ENCODE data around the gene ENPP6. TPM values are rescaled to one million over a fixed set of nuclear protein-coding genes. Genes with fewer than 3 reads are reported as not detected.

ENPP6 gene
- total RNA-seq: not detected in 2 replicates

DNA sequence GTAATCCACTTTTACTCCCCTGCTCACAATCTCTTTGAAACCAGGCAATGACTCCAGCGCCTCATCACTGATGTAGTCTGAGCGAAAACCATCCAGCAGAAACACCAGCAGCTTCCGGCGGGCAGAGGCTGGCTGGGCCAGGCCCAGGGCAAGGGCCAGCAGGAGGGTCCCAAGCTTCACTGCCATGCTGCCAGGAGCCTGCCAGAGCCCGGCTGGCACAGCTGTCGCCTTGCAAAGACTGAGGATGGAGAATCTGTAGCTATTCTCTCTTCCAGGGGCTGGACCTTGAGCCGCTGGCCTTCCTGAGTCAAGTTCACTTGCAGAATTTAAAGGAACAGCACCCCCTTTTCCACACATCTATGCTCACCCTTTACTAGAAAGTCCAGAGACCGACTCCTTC, at the start of gene ENPP6:
TSS of gene ENPP6 (minus strand) at position 240 of the 400 bp plus-strand sequence. CDS start at position 186, 54 bp downstream.
- TF ChIP-seq, protein P1, sequence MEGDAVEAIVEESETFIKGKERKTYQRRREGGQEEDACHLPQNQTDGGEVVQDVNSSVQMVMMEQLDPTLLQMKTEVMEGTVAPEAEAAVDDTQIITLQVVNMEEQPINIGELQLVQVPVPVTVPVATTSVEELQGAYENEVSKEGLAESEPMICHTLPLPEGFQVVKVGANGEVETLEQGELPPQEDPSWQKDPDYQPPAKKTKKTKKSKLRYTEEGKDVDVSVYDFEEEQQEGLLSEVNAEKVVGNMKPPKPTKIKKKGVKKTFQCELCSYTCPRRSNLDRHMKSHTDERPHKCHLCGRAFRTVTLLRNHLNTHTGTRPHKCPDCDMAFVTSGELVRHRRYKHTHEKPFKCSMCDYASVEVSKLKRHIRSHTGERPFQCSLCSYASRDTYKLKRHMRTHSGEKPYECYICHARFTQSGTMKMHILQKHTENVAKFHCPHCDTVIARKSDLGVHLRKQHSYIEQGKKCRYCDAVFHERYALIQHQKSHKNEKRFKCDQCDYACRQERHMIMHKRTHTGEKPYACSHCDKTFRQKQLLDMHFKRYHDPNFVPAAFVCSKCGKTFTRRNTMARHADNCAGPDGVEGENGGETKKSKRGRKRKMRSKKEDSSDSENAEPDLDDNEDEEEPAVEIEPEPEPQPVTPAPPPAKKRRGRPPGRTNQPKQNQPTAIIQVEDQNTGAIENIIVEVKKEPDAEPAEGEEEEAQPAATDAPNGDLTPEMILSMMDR (conservative IDR thresholded peaks at IDR 0.05; ENCODE audit: low read depth, low read length): no peak

DNA sequence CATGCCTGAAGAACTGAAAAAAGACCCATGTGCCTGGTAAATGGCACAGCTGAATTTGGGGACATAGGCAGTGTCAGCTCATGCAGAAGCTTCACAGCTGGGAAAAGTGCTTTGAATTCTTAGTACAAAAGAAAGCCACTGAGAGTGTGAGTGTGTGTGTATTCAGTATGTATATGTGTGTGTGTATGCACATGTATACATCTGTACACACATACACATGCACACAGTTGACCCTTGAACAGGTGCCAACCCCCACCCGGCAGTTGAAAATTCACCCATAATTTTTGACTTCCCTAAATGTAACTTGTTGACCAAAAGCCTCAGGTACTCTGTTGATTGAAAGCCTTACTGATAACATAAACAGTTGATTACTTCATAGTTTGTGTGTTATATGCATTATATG, 49.5 kb upstream of the ENPP6 start:
- DNase-seq (ENCODE audit: low read depth): no peak
- TF ChIP-seq, protein P1 (conservative IDR thresholded peaks at IDR 0.05; ENCODE audit: low read depth, low read length): no peak
- no peak overlapping the region for H3K4me3 ChIP-seq (ENCODE audit: low read depth, low read length)

More for the DNA sequence above, at the start of gene ENPP6:
- DNase-seq (ENCODE audit: low read depth): no peak
- no peak within 1 kb of the TSS for H3K4me3 ChIP-seq (ENCODE audit: low read depth, low read length)

DNA sequence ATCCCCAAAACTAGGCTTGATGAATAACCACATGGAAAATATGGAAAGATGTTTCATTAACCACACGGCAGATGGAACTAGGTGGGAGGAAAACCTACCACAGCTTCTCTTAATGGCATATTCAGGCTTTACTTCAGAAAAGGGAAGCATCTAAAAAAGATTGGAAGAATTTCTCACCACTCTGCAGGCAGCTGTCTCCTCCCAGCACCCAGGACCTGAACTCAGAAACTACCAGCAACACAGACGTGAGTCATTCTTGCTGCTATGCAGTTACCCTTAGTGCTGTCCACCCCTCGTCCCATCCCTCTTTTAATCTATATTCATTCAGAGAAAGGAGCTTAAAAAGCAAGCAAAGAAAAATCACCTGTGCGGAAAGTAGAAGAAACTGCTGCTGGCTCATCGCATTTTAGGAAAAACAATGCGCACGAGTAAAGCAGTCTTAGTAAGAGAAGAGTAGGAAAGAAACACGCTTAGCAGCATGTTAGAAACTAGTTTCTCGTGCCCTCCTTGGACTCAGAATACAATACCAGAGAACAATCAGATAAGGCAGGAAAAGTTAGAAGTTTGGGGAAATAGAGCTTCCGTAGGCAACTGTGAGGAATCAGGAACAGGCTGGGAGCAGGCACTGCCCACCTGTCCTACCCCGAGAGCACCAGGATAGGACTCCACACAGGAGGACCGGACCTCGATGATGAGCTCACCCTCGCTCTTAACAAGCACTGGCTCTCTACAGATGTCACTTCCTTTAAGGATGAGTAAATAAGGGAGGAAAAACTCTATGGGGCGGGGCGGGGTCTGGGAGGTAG, 48.1 kb upstream of the ENPP6 start:
- TF ChIP-seq, protein P1 (conservative IDR thresholded peaks at IDR 0.05; ENCODE audit: low read depth, low read length): no peak
- H3K4me3 ChIP-seq (ENCODE audit: low read depth, low read length): no peak overlapping the region
- no peak for DNase-seq (ENCODE audit: low read depth)

DNA sequence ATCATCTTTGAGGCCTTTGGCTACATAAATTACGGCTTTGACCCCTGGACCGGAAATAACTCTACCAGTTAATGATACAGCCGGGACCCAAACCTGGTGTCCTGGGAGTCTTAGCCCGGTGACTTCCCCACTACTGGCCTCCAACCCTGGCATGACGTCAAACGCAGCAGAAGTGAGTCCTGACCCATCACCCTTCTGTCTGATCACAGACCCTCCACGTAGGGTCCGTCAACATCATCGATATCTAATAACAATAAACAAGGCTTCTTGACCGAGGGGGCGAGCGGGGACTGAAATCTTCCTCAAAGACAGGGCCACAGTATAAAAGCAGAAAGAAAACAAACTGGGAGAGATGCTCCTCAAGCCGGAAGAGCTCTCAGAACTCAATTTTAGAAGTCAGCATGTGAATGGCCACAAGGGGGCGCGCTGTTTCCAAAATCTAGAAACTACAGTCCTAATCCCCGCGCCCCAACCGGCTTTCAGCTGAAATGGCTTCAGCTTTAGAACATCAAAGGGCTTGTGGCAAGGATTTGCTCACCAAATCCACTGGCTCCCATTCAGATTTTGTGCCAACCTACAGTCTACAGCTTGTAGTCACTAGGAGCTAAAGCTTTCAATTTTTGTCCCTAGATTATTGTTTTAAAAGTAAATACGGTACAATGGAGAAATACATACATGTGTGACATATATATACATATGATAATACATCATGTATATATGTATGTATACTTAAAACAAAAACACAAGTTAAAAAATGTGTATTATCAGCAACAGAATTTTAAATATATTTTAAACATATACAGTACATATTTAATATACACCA, 46.4 kb upstream of the ENPP6 start:
- DNase-seq (ENCODE audit: low read depth): peak; percentile 53
- TF ChIP-seq, protein P1 (conservative IDR thresholded peaks at IDR 0.05; ENCODE audit: low read depth, low read length): peak; percentile 84

GRCh38 chr4:184263461-184263860, 45.8 kb upstream of the ENPP6 start:
- DNase-seq (ENCODE audit: low read depth): no peak
- no peak overlapping the region for H3K4me3 ChIP-seq (ENCODE audit: low read depth, low read length)
- TF ChIP-seq, protein P1 (conservative IDR thresholded peaks at IDR 0.05; ENCODE audit: low read depth, low read length): no peak

More for the DNA sequence above, 46.4 kb upstream of the ENPP6 start:
- no peak overlapping the region for H3K4me3 ChIP-seq (ENCODE audit: low read depth, low read length)

- H3K4me3 ChIP-seq (ENCODE audit: low read depth, low read length): no peak overlapping the region
- DNase-seq (ENCODE audit: low read depth): no peak
- TF ChIP-seq, protein P1 (conservative IDR thresholded peaks at IDR 0.05; ENCODE audit: low read depth, low read length): no peak
Measured at GRCh38 chr4:184262901-184263300, 45.2 kb upstream of the ENPP6 start.

Measured in epithelial cell of proximal tubule (primary cell).